Measurements from ENCODE around the gene CAD.

DNA sequence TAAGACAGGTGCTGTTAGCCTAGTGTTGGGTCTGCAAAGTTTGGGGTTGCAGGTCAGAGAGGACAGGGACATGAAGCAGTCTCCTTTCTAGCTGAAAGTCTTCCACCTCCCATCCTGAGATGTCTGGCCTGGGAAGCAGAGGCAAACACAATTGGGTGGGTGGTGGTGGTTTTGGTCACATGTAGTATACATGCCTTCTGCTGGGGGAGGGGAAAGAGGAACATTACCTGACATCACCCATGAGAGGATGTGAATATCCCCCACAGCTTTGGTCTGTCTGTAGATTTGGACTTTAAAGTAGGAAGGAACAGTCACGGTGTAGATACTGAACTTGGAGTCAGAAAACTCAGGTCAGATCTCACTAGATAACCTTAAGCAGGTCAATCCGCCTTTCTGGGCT lies 53.5 kb downstream of the CAD start:
- TF ChIP-seq, protein P1, sequence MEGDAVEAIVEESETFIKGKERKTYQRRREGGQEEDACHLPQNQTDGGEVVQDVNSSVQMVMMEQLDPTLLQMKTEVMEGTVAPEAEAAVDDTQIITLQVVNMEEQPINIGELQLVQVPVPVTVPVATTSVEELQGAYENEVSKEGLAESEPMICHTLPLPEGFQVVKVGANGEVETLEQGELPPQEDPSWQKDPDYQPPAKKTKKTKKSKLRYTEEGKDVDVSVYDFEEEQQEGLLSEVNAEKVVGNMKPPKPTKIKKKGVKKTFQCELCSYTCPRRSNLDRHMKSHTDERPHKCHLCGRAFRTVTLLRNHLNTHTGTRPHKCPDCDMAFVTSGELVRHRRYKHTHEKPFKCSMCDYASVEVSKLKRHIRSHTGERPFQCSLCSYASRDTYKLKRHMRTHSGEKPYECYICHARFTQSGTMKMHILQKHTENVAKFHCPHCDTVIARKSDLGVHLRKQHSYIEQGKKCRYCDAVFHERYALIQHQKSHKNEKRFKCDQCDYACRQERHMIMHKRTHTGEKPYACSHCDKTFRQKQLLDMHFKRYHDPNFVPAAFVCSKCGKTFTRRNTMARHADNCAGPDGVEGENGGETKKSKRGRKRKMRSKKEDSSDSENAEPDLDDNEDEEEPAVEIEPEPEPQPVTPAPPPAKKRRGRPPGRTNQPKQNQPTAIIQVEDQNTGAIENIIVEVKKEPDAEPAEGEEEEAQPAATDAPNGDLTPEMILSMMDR (conservative IDR thresholded peaks at IDR 0.05; ENCODE audit: low read depth, low read length), result no peak
- no peak for TF ChIP-seq POLR2A (IDR thresholded peaks at IDR 0.05; ENCODE audit: low read depth, low read length)

All from IMR-90 (cell line).